ENCODE data around the gene NOX5.
A peak's percentile ranks its signal among the peaks of the same experiment; 100 is the strongest.

NOX5 gene

DNA sequence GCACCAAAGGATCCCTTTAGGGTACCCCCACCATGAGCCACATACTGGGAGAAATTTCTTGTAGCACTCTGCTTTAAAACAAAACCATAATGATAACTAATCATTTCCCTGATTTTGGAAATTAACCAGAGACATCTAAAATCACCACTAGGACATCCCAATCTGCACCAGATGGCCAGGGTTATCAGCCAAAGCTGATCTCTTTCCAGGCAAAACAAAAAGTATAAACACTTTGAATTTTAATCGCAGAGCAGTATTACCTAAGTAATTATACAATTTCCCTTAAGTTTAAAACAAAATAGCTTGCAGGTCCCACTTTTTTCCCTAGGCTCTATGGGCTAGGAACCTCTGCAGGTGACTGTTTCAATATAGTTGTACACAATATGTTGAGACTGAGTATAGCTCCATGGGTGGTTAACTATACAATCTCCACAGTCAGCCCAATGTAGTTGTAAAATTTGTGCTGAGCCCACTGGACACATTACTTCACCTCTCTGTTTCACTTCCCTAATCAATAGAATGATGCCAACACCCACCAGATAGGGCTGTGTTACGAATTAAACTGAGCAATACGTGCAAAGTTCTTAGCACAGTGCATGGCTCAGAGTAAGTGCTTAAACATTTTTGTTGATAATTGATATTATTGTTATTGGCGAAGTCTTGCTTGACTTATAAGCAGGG, 629 bp upstream of the NOX5 start:
- in situ Hi-C loops (cut with MboI; ENCODE audit: low pct_unique_long_range_greater_than_20kb, low sequenced_read_pairs): no loop called here
- DNase-seq: no peak

DNA sequence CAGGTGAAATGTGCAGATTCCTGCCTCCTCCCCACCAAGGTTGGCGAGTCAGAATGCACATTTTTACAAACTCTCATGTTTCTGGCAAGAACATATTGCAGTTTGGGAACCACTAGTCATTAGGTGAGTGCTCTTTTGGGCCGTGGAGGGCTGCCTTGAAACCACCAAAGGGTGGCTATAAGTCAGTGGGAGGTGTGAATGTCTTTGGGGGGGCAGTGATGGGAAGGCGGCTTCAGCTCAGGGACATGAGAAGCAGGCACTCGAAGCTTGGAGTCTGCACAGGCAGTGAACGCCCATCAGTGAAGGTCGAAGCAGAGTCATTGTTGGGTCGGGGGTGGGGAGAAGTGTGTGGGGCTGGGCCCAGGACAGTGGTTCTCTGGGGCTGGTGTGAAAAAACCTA, 1.1 kb downstream of the NOX5 start:
- DNase-seq: no peak
- in situ Hi-C loops (cut with MboI; ENCODE audit: low pct_unique_long_range_greater_than_20kb, low sequenced_read_pairs): no loop called here

DNA sequence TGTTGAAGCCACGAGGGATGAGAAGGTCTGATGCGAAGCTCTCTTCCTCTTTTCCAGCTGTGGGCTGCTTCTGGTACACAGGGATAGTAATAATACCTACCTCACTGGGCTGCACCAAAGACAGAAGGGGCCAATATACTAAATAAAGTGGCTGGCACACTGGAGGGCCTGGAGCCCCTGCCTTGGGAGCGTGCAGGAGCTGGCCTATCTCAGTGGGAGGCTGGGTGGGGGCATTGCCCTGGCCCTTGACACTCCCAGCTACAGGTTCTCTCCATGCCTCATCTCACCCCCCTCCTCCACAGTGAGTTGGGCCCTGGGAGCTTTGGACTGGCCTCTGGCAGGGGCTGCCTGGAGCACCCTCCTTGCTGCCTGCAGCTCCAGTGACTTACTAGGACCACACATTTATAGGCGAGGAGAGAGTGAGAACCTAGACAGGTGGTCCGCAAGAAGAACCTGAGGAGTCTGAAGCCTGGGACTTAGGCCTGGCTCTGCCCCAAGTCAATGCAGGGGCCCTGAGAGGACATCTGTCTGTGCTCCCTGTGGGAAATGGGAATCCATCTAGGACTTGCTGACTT, 1.6 kb downstream of the NOX5 start:
- in situ Hi-C loops (cut with MboI; ENCODE audit: low pct_unique_long_range_greater_than_20kb, low sequenced_read_pairs): no loop called here
- DNase-seq: no peak

DNA sequence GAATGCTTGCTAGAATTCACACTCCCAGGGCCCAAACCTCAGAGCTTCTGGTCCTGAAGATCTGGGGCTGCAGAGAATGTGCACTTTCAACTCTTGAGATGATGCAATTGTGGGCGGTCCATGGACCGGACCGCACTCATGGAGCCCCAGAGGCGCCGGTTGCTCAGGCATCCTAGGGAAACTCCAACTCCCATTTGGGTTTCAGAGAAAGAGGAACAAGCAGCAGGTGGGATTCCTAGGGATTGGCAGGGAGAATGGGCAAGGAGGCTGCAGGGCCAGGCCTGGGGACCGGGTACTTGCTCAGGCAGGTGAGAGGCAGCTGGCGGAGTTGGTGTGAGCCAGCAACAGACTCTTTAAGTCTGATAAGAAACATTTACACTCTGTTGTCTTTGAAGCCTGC, 3.5 kb downstream of the NOX5 start:
- DNase-seq: no peak
- in situ Hi-C loops (cut with MboI; ENCODE audit: low pct_unique_long_range_greater_than_20kb, low sequenced_read_pairs): no loop called here

DNA sequence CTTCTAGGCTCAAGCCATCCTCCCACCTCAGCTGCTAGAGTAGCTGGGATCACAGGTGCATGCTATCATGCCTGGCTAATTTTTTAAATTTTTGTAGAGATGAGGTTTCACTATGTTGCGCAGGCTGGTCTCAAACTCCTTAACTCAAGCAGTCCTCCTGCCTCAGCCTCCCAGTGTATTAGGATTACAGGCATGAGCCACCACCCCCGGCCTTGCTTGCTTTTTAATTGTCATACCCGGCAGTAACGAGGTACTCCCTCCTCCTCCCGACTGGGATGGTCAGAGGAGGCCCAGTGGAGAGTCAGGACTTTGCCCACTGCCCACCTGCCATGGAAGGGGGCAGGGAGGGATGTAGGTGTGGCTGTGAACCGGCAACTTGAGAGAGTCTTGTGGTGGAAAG, 4.5 kb downstream of the NOX5 start:
- no peak for DNase-seq
- in situ Hi-C loops (cut with MboI; ENCODE audit: low pct_unique_long_range_greater_than_20kb, low sequenced_read_pairs): no loop called here

DNA sequence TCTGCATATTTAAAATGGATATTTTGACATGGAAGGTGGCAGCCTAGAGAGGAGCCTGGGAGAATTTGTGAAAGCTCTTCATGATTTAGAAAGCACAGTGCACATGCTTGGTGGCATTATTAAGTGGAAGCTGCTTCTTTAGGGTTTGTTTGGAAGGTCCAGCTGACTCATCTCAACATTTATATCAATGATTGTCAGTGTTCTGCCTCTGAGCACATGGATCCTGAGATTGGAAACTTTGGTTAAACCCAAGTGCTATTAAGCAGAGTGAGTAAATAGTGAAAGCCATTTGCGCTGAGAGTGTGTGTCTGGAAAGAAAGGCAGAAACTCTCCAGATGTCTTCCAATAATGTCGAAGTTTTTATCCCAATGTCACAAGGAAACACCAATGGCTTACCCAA, 7.4 kb downstream of the NOX5 start:
- DNase-seq: no peak
- in situ Hi-C loops (cut with MboI; ENCODE audit: low pct_unique_long_range_greater_than_20kb, low sequenced_read_pairs): no loop called here

DNA sequence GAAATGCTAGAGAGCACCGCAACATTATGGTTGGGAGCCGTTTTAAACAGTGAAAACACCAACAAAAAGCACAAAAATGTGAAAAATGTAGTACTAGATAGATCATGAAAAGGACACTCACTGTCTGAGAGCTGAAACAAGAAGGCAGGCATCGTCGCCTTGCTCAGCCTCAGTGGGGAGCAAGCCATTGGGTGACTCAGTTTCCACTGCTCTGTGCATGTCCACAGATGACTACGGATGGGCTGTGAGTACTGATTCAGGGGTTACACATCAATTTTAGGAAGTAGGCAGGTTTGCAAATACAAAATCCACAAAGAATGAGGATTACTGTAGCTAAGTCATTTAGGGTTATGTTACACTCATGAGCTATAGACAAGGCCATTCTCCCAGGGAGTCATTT, 10.8 kb downstream of the NOX5 start:
- in situ Hi-C loops (cut with MboI; ENCODE audit: low pct_unique_long_range_greater_than_20kb, low sequenced_read_pairs): no loop called here
- DNase-seq: no peak

DNA sequence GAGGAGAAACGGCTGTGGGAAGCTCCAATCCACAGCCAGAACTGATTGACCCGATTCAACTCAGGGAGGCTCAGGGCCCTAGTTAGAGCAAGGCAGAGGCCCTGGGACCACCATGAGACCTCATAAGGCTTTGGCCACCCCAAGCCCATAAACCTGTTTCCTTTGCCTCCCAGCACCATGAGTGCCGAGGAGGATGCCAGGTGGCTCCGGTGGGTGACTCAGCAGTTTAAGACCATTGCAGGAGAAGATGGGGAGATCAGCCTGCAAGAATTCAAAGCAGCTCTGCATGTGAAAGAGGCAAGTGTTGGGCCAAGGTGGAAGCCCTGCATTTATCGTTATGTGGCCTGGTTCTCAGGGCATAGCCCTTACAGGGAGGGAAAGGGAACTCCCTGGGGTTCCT, 11.9 kb downstream of the NOX5 start:
- in situ Hi-C loops (cut with MboI; ENCODE audit: low pct_unique_long_range_greater_than_20kb, low sequenced_read_pairs): no loop called here
- DNase-seq: no peak

DNA sequence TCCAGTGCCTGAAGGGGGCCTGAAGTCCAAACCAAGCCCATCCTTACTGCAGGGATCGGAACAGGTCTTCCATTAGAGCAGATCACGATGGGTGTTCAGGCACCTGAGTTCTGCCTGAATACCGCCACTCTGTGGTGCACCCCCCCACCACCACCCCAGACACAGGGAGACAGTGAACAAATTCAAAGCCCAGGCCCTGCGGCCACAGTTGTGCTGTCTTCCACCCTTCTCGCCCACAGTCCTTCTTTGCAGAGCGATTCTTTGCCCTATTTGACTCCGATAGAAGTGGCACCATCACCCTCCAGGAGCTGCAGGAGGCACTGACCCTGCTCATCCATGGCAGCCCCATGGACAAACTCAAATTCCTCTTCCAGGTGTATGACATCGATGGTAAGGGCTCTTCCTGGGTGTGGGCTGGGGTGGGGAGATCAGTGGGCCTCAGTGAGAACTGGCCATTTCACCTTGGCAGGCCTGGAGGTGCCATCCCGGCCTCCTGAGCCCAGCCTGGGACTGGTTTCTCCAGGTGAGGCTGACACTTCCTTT, 13.6 kb downstream of the NOX5 start:
- in situ Hi-C loops (cut with MboI; ENCODE audit: low pct_unique_long_range_greater_than_20kb, low sequenced_read_pairs): no loop called here

DNA sequence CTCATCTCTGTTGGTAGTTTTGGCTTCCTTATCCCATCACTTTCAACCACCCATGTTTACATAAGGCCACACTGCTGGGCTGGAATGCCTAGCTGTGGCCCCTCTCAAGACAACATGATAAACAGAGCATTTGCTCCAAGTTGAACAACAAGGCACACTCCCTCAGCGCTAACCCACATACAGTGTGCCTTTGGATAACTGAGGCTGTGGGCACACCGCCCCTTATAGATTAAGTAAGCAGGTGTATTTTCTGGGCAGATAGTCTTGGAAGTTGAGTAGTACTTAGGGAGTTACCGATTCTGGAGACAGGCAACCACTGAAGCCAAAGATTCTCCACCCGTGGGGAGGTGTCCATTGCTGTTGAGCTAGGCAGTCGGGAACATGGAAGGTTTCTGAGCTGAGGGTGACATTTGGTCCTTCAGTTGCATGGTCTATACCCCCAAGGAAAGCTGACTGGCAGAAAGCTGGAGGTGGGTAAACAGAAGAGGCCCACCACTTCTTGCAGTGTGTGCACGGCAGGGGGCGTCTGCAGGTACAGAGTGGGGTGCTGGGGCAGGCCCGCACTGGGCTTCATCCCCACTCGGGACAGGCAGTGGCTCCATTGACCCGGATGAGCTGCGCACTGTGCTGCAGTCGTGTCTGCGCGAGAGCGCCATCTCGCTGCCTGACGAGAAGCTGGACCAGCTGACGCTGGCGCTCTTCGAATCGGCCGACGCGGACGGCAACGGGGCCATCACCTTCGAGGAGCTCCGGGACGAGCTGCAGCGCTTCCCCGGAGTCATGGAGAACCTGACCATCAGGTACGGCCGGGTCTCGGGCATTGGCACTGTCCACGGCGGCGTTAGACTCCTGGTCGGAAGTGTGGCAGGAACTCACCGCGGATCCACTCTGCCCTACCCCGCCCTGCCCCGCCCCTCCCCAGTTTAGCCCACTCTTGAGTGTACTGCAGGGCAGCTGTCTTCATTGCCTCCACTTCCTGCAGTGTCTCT, 16.8 kb downstream of the NOX5 start:
- in situ Hi-C loops (cut with MboI; ENCODE audit: low pct_unique_long_range_greater_than_20kb, low sequenced_read_pairs): no loop called here
- DNase-seq: peak; percentile 54

More for the DNA sequence above, 13.6 kb downstream of the NOX5 start:
- no peak for DNase-seq

DNA sequence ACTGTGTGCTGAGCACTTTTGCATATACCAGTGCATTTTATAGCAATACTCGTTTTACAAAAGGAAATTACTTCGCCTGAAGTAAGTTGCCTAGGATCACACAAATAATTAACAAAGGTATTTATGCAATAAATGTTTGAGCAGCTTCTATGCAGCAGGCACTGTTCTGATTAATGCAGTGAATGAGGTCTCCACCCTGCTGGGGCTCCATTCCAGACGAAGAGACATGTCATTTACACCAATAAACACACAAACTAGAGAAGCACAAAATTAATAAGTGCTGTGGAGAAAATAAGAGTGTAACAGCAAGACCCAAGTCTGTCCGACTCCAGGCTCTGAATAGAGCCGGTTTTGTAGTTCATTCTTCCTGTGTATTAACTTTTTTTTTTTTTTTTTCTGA, 17.5 kb downstream of the NOX5 start:
- no peak for DNase-seq
- in situ Hi-C loops (cut with MboI; ENCODE audit: low pct_unique_long_range_greater_than_20kb, low sequenced_read_pairs): no loop called here

DNA sequence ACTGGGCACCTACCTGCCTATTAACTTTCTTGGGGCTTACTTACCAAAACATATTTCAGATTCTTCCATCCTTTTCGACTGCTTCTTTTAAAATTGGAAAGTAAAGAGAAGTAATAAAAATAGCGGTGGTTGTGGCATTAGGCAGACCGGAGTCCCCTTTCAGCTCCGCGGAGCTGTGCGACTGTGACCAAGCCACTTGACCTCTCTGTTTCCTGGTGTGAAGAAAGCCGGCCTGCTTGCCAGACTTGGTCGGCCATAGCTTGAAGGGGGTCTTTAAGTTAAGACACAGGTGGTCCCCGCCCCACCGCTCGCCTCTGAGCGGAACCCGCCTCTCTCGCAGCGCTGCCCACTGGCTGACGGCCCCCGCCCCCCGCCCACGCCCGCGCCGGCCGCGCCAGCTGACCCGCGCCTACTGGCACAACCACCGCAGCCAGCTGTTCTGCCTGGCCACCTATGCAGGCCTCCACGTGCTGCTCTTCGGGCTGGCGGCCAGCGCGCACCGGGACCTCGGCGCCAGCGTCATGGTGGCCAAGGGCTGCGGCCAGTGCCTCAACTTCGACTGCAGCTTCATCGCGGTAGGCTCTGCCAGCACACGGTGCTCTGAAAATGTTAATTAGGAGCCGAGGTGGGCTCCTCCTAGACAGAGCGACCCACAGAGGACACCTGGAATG, 18.3 kb downstream of the NOX5 start:
- in situ Hi-C loops (cut with MboI; ENCODE audit: low pct_unique_long_range_greater_than_20kb, low sequenced_read_pairs): no loop called here
- no peak for DNase-seq

DNA sequence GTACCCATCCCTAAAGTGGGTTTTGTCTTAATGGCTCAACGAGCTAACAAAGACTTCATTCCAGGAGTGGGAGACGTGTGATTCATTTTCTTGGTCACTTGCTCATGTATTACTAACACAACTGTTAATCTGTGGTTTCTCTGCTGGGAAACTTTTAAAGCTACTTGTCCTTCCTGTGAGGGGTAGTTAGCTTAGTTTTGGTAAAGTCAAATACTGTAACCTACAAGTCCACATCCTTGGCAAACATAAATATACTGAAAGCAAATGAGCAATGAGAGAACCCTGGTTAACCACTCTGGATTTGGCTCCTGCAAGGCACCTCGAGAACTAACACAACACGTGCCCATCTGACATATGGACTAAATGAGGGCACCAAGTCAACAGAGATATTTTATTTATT, 19.9 kb downstream of the NOX5 start:
- no peak for DNase-seq
- in situ Hi-C loops (cut with MboI; ENCODE audit: low pct_unique_long_range_greater_than_20kb, low sequenced_read_pairs): no loop called here

DNA sequence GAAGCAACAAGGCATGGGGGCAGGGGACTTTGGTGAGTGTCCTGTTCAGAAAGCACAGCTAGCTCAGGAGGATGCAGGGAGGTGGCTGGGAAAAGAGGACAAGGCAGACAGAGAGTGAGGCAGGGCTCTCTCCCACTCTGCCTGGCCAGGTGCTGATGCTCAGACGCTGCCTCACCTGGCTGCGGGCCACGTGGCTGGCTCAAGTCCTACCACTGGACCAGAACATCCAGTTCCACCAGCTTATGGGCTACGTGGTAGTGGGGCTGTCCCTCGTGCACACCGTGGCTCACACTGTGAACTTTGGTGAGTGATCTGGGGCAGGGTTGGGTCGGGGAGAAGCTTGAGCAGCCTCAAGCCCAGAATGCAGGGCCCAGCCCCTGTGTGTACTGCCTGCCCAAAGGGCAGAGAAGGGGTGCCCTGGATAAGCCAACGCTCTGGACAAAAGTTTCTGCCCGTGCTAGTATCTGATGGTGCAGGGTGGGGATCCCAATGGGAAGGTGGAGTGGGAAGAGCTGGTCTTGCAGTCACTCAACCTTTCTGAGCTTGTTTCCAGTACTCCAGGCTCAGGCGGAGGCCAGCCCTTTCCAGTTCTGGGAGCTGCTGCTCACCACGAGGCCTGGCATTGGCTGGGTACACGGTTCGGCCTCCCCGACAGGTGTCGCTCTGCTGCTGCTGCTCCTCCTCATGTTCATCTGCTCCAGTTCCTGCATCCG, 20.9 kb downstream of the NOX5 start:
- in situ Hi-C loops (cut with MboI; ENCODE audit: low pct_unique_long_range_greater_than_20kb, low sequenced_read_pairs): no loop called here
- no peak for DNase-seq

DNA sequence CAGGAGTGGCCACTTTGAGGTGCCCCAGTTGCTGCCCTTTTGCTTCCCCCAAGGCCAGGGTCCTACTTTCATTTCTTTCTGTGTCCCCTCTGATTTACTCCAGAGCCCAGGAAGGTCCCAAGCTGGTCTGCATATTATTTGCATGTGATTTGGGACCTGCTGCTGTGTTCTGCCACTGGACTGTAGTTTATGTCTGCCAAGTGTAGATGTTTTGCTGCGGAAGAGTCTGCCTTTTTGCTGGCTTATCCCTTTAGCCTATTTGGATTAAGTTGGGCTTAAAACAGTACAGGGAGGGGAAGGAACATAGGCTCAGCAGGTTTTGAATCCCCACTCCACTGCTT, 21.4 kb downstream of the NOX5 start:
- in situ Hi-C loops (cut with MboI; ENCODE audit: low pct_unique_long_range_greater_than_20kb, low sequenced_read_pairs): no loop called here
- DNase-seq: no peak

DNA sequence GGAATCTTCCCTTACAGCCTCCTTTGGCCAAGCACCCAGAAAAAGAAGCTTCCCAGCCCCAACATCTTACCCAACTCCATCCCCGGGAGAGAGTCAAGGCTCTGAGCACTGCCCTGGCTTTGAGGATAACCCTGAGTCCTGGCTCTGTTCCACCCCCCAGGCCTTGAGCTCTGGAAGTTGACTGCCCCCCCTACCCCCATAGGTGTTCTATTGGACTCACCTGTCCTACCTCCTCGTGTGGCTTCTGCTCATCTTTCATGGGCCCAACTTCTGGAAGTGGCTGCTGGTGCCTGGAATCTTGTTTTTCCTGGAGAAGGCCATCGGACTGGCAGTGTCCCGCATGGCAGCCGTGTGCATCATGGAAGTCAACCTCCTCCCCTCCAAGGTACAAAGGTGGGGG, 22.3 kb downstream of the NOX5 start:
- no peak for DNase-seq
- in situ Hi-C loops (cut with MboI; ENCODE audit: low pct_unique_long_range_greater_than_20kb, low sequenced_read_pairs): no loop called here

DNA sequence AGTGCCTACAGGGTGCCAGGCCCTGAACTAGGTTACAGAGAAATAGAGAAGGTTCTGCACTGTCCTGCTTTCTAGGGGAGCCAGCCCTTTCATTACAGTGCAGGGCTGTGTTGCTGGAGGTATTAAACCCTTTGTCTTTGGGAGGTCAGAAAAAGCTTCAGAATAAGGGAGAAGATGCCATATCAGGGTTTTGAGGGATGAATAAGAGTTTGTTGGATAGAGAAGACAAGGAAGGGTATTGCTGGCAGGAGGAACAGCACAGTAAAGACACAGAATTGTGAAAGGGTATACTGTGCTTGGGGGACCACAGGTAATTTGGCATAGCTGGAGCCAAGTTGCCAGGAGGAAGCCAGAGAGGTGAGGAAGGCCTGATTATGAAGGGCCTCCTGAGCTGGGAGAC, 23.0 kb downstream of the NOX5 start:
- in situ Hi-C loops (cut with MboI; ENCODE audit: low pct_unique_long_range_greater_than_20kb, low sequenced_read_pairs): no loop called here
- DNase-seq: no peak

DNA sequence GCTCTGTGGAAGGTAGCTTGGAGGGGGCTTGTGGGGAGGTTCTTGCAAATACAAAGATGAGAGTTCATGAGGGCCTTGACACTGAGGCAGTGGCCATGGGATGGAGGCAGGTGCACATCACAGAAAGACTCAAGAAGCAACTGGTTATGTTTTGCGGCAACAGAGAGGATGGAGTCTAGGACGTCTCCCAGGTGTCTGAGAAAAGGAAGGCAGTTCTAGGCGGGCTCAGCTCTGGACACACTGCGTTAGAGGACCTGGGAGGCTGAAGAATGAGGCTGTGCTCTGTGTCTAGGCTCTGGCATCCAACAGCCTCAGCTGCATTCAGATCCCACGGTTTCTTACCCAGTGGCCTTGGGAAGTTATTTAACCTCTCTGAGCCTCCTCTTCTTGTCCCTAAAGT, 23.5 kb downstream of the NOX5 start:
- in situ Hi-C loops (cut with MboI; ENCODE audit: low pct_unique_long_range_greater_than_20kb, low sequenced_read_pairs): no loop called here
- no peak for DNase-seq

DNA sequence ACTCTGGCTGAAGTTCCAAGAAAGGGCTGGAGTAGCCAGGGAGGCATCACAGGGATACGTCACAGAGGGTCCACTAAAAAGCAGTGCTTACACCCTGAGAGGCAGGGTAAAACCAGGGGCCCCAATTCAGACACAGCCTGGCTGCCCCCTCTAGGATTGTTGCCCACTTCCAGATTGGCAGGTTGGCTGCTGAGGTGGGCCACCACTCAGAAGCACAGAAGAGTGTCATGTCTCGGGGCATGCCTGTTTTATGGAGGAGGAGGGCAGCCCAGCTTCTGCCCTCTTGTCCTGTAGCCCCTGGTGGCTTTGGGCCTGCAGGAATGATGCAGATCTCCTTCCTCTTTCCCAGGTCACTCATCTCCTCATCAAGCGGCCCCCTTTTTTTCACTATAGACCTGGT, 24.0 kb downstream of the NOX5 start:
- no peak for DNase-seq
- in situ Hi-C loops (cut with MboI; ENCODE audit: low pct_unique_long_range_greater_than_20kb, low sequenced_read_pairs): no loop called here
